LNCaP clone FGC (cell line): ENCODE data around the gene IGHMBP2.

ENCODE experiments used
- DNase-seq: peaks from one replicate; pipeline ENCODE4 v3.0.0-alpha.2; 2011; ENCODE audit warnings: low read depth
- H3K4me3 ChIP-seq: 2 replicates; pipeline ENCODE4 v1.5.1; 2011; ENCODE audit warnings: mild to moderate bottlenecking, low read depth, low read length, control low read depth
- TF ChIP-seq, protein P1 (sequence below): IDR thresholded peaks from 2 replicates; pipeline ENCODE4 v1.5.1; 2012; ENCODE audit warnings: mild to moderate bottlenecking; ENCODE audit not compliant: control insufficient read depth, insufficient read depth; ENCODE audit errors: extremely low read depth

Gene IGHMBP2

DNA sequence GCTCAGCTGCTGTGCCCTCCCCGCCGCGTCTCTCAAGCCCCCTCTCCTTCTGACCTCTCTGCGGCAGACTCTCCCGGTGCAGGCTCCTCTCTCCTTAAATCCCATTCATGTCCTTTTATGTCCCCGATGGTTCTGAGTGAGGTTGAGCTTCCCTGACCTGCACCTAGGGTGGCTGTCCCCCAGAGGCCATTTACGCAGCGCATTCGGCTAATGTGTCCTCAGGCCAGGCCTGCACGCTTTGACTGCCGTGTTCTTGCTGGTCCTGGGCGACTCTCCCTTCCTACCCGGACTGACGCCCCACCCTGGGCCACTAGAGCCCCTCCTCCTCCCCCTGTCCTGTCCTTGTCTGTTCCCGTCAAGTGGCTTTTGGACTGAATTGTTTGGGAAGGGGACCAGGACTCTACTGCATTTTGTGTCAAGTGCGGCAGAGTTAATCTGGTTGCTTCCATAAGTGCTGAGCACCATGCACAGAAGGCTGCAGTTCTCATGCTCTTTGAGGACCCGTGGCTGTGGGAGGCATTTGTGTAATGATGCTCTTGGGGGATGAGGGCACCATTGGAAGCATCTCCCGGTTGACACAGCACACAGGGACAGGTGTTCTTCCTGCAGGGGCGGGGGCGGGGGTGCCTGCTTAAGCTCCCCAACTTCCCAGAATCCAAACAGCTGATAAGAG lies 37.1 kb downstream of the IGHMBP2 start:
- TF ChIP-seq, protein P1, sequence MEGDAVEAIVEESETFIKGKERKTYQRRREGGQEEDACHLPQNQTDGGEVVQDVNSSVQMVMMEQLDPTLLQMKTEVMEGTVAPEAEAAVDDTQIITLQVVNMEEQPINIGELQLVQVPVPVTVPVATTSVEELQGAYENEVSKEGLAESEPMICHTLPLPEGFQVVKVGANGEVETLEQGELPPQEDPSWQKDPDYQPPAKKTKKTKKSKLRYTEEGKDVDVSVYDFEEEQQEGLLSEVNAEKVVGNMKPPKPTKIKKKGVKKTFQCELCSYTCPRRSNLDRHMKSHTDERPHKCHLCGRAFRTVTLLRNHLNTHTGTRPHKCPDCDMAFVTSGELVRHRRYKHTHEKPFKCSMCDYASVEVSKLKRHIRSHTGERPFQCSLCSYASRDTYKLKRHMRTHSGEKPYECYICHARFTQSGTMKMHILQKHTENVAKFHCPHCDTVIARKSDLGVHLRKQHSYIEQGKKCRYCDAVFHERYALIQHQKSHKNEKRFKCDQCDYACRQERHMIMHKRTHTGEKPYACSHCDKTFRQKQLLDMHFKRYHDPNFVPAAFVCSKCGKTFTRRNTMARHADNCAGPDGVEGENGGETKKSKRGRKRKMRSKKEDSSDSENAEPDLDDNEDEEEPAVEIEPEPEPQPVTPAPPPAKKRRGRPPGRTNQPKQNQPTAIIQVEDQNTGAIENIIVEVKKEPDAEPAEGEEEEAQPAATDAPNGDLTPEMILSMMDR: no peak
- DNase-seq: no peak

DNA sequence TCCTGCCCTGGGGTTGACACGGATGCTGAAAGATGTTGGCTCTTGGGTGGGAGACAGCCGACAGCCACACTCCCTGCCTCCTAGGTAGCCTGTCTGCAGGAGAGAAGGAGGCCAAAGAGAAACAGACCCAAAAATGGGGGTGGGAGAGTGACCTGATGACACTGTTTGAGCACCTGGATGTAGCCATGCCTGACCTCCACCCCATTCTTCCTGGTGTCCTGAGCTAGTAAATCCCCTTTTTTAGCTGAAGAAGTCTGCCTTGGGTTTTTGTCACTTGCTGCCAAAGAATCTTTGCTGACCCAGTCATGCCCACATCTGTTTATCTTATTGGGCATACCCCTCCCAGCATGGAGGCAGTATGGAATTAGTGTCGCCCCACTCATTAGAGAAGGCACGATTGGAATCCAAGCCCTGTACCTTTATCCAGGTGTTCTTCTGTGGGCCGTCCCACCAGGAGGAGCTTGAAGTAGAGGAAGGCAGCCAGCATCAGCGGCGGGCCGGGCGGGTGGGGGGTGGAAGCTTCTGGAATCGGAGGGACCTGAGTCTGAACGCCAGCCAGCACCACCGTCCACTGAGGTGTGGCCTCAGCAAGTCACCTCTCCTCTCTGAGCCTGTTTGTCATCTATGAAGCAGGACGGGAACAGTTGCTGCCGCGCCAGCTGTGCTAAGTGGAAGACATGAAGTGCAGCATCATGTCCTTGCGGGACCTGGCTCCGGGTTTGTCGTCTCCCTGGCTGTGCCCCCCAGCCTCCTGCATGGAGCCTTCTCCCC lies 37.8 kb downstream of the IGHMBP2 start:
- H3K4me3 ChIP-seq: no peak overlapping the region
- DNase-seq: no peak
- TF ChIP-seq, protein P1: no peak

More for the DNA sequence above, 37.1 kb downstream of the IGHMBP2 start:
- no peak overlapping the region for H3K4me3 ChIP-seq

DNA sequence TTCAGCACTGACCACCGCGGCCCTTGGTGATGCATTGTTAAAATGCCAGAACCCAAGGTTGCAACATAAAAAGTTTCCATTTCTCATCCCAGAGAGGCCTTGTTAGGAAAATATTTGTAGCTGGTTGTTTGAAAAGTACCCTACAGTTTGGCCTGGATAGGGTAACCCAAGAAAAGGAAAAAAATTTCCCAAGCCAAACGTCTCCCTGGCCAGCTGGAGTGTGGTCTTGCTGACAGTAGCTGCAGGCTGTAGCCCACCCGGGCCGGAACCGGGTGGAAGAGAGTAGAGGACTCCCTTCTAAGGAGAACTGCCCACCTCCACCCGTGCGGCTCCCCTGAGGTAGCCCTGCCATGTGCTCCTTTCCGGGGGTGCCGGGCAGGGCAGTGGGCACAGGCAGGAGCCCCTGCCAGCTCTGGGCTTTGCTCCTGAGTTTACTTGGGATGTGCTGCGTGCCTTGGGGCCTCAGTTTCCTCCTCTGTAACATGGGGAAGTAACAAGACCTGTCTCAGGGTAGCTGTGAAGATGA lies 38.5 kb downstream of the IGHMBP2 start:
- H3K4me3 ChIP-seq: no peak overlapping the region
- TF ChIP-seq, protein P1: no peak
- no peak for DNase-seq

DNA sequence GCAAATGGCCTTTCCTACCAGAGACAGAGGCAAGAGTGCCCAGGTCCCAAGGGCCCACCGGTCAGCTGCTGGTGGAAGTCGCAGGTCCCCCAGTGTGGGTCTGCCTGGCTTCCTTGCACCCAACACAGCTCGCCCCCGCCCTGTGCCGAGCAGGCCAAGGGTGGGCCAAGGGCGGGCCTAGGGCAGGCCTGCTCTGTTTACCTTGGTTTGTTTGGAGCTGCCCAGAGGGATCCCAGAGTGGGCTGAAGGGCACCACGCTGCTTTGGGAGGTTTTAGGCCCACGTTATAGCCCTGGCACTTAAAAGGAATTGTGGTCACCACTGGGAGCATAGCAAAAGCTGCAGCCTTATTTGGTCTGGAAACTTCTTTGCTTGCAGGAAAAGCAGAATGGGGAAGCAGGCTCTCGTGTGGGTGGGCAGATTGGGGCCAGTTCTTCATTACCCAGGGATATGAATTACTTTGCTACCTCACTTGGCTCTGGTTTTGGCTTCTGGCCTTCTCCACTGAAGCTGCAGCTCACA lies 39.1 kb downstream of the IGHMBP2 start:
- no peak for DNase-seq
- TF ChIP-seq, protein P1: no peak
- H3K4me3 ChIP-seq: no peak overlapping the region

DNA sequence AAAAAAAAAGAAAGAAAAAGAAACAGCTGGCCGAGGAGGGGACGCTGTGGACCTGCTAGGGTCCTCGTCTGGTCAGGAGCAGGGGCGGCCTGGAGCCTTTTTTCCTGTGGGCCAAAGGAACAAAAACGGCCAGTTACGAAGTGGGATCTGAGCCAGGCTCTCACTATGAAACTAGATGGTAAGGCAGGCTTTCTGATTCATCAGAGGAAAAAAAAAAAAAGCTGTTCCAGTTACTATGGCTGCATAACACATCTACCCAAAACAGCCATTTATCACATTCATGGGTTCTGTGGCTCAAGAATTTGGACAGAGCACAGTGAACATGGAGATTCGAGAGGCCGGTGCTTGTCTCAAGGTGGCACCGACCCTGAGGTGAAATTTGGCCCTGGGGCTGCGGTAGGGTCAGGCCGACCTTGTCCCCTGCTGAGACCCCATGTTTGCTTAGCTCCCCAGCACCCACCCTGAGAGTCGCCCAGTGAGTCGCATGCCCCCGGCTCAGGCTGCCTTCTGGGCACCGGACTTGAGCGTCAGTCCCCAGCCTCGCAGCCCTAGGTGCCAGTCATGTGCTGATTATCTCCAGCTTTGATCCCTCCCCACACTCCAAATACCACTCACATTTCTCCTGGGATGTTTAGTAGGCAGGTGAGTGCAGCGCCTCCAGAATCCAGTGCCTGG lies 42.9 kb downstream of the IGHMBP2 start:
- TF ChIP-seq, protein P1: no peak
- H3K4me3 ChIP-seq: no peak overlapping the region
- DNase-seq: no peak

DNA sequence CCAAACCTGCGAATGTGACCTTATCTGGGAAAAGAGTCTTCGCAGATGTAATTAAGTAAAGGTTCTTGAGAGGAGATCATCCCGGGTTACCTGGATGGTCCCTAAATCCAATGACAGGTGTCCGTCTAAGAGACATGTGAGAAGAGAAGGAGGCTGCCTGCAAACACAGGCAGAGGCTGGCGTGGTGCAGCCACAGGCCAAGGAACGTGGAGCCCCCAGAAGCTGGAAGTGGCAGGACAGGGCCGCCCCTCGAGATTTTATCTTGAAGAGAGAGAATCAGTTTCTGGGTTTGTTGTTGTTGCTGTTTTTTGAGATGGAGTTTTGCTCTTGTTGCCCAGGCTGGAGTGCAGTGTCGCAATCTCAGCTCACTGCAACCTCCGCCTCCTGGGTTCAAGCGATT lies 43.5 kb downstream of the IGHMBP2 start:
- no peak for DNase-seq
- TF ChIP-seq, protein P1: no peak
- no peak overlapping the region for H3K4me3 ChIP-seq
